ENCODE results near the gene SPATA21.

DNA sequence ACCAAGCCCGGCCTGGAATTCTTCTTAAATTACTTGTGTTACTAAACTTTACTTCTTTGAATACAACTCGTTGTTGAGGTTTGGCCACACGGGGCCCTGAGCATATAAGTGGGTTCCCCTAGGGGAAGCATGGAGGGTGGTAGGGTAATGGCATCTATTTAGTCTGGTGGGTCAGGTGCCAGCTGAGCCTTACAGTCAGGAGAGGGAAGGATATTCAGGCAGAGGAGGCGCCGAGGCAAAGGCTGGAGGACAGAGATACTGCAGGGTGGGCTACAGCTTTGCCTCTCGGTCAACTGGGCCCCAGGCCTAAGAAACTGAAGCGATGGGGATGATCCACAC lies 2.9 kb upstream of the SPATA21 start:
- TF ChIP-seq, protein P1, sequence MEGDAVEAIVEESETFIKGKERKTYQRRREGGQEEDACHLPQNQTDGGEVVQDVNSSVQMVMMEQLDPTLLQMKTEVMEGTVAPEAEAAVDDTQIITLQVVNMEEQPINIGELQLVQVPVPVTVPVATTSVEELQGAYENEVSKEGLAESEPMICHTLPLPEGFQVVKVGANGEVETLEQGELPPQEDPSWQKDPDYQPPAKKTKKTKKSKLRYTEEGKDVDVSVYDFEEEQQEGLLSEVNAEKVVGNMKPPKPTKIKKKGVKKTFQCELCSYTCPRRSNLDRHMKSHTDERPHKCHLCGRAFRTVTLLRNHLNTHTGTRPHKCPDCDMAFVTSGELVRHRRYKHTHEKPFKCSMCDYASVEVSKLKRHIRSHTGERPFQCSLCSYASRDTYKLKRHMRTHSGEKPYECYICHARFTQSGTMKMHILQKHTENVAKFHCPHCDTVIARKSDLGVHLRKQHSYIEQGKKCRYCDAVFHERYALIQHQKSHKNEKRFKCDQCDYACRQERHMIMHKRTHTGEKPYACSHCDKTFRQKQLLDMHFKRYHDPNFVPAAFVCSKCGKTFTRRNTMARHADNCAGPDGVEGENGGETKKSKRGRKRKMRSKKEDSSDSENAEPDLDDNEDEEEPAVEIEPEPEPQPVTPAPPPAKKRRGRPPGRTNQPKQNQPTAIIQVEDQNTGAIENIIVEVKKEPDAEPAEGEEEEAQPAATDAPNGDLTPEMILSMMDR (IDR thresholded peaks at IDR 0.05): no peak
- TF ChIP-seq POLR2A (IDR thresholded peaks at IDR 0.05): no peak
